DMS 273 (cell line): ENCODE data around the gene TENM3.

Experiments used
- DNase-seq: peaks from one replicate; lab custom pipeline; 2025; ENCODE audit not compliant: unreplicated experiment; lab: John Stamatoyannopoulos, UW

Gene TENM3

GRCh38 chr4:182286035-182286434, 42.8 kb downstream of the TENM3 start:
- DNase-seq, result no peak

- no peak for DNase-seq
Observed at GRCh38 chr4:182286931-182287330, 43.7 kb downstream of the TENM3 start.

GRCh38 chr4:182288534-182288933, 45.3 kb downstream of the TENM3 start:
- DNase-seq, result no peak

- DNase-seq, result no peak
Observed at GRCh38 chr4:182289809-182290208, 46.6 kb downstream of the TENM3 start.

GRCh38 chr4:182291175-182291574, 48.0 kb downstream of the TENM3 start:
- no peak for DNase-seq

- no peak for DNase-seq
Observed at GRCh38 chr4:182291597-182292270, 48.5 kb downstream of the TENM3 start.

- no peak for DNase-seq
Observed at GRCh38 chr4:182292612-182293011, 49.4 kb downstream of the TENM3 start.

- DNase-seq, result no peak
Observed at GRCh38 chr4:182293691-182294255, 50.6 kb downstream of the TENM3 start.

GRCh38 chr4:182294451-182294850, 51.2 kb downstream of the TENM3 start:
- DNase-seq, result no peak

- DNase-seq, result no peak
Observed at GRCh38 chr4:182297659-182298058, 54.5 kb downstream of the TENM3 start.

- no peak for DNase-seq
Observed at GRCh38 chr4:182301736-182302135, 58.5 kb downstream of the TENM3 start.

GRCh38 chr4:182303847-182304246, 60.6 kb downstream of the TENM3 start:
- DNase-seq, result no peak

GRCh38 chr4:182306792-182307507, 63.7 kb downstream of the TENM3 start:
- DNase-seq, result peak; percentile 13

- DNase-seq, result peak; percentile 5
Observed at GRCh38 chr4:182307746-182308145, 64.5 kb downstream of the TENM3 start.

GRCh38 chr4:182309877-182310276, 66.7 kb downstream of the TENM3 start:
- no peak for DNase-seq

GRCh38 chr4:182310316-182310715, 67.1 kb downstream of the TENM3 start:
- no peak for DNase-seq

- DNase-seq, result no peak
Observed at GRCh38 chr4:182310962-182311361, 67.8 kb downstream of the TENM3 start.

GRCh38 chr4:182314537-182314936, 71.3 kb downstream of the TENM3 start:
- no peak for DNase-seq

GRCh38 chr4:182318256-182318655, 75.1 kb downstream of the TENM3 start:
- DNase-seq, result no peak

- no peak for DNase-seq
Observed at GRCh38 chr4:182320092-182320491, 76.9 kb downstream of the TENM3 start.

GRCh38 chr4:182320580-182320979, 77.4 kb downstream of the TENM3 start:
- DNase-seq, result no peak

GRCh38 chr4:182324282-182324681, 81.1 kb downstream of the TENM3 start:
- no peak for DNase-seq
